KMS-11 (cell line): ENCODE results near the gene GSC.

Source experiments
- H2AFZ ChIP-seq: fragments of 200-600 bp; sonication (generic); 2 replicates; pipeline ENCODE4 v1.6.1; 2016; ENCODE audit warnings: antibody characterized with exemption, mixed run types, low read depth
- H3K27ac ChIP-seq: fragments of 200-600 bp; sonication (generic); 2 replicates; pipeline ENCODE4 v1.6.1; 2016; ENCODE audit warnings: mild to moderate bottlenecking, mixed run types
- H3K27me3 ChIP-seq: fragments of 200-600 bp; sonication (generic); 2 replicates; pipeline ENCODE4 v1.6.1; 2017; ENCODE audit warnings: mild to moderate bottlenecking, low read depth, mixed run types, moderate library complexity; ENCODE audit not compliant: insufficient read depth
- H3K36me3 ChIP-seq: fragments of 200-600 bp; sonication (generic); 2 replicates; pipeline ENCODE4 v1.6.1; 2017; ENCODE audit warnings: mild to moderate bottlenecking, mixed run types; ENCODE audit not compliant: insufficient read depth
- H3K4me1 ChIP-seq: fragments of 200-600 bp; sonication (generic); 2 replicates; pipeline ENCODE4 v1.6.1; 2016; ENCODE audit warnings: mild to moderate bottlenecking, low read depth, mixed run types; ENCODE audit not compliant: poor library complexity, severe bottlenecking
- H3K4me2 ChIP-seq: fragments of 200-600 bp; sonication (generic); 2 replicates; pipeline ENCODE4 v1.7.0; 2016; ENCODE audit warnings: mild to moderate bottlenecking, mixed run types
- H3K4me3 ChIP-seq: fragments of 200-600 bp; sonication (generic); IDR thresholded peaks from 2 replicates; pipeline ENCODE4 v1.6.1; 2017; ENCODE audit warnings: low read depth, low read length, mixed read lengths; ENCODE audit not compliant: insufficient read depth
- H3K79me2 ChIP-seq: fragments of 200-600 bp; sonication (generic); 2 replicates; pipeline ENCODE4 v1.6.1; 2016; ENCODE audit warnings: low read depth, mixed run types; ENCODE audit not compliant: insufficient read depth
- H3K9ac ChIP-seq: fragments of 200-600 bp; sonication (generic); 2 replicates; pipeline ENCODE4 v1.6.1; 2016; ENCODE audit warnings: mild to moderate bottlenecking, mixed run types
- H4K20me1 ChIP-seq: fragments of 200-600 bp; sonication (generic); 2 replicates; pipeline ENCODE4 v1.6.1; 2016; ENCODE audit warnings: mild to moderate bottlenecking, mixed run types; ENCODE audit not compliant: insufficient read depth
- CTCF ChIP-seq: fragments of 200-600 bp; sonication (generic); conservative IDR thresholded peaks from 2 replicates; pipeline ENCODE4 v1.6.1; 2017; ENCODE audit warnings: low read depth, mild to moderate bottlenecking, antibody characterized with exemption, low read length, moderate library complexity, mixed read lengths

GSC gene

DNA sequence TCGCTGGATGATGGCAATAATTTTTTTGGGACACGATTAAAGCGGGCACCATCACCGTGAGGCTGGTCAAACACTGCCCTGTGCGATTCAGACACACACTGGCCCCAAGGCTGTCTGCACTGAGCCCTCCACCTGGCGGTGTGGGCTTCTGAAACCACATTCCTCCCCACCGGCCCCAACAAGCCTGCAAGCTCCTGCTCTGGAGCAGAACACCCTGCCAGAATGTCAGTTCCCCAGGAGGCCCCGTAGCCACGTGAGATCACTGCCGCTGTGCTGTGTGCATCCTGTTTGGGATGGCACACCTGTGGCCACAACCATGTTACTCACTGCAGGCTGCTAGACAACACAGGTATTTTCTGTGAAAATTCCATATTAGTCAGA, 7.9 kb downstream of the GSC start:
- Histone ChIP-seq H3K4me3 (no peak overlapping the region), H3K27ac (no peak overlapping the region), H2AFZ (no peak overlapping the region), H3K9ac (no peak overlapping the region), H3K27me3 (no peaks in the 10 kb centered on the region), H3K4me2 (no peak overlapping the region), H3K4me1 (no peaks in the 10 kb centered on the region), H3K79me2 (no peaks in the 10 kb centered on the region), H3K36me3 (no peaks in the 10 kb centered on the region), H4K20me1 (no peaks in the 10 kb centered on the region)
- no peak for TF ChIP-seq CTCF

DNA sequence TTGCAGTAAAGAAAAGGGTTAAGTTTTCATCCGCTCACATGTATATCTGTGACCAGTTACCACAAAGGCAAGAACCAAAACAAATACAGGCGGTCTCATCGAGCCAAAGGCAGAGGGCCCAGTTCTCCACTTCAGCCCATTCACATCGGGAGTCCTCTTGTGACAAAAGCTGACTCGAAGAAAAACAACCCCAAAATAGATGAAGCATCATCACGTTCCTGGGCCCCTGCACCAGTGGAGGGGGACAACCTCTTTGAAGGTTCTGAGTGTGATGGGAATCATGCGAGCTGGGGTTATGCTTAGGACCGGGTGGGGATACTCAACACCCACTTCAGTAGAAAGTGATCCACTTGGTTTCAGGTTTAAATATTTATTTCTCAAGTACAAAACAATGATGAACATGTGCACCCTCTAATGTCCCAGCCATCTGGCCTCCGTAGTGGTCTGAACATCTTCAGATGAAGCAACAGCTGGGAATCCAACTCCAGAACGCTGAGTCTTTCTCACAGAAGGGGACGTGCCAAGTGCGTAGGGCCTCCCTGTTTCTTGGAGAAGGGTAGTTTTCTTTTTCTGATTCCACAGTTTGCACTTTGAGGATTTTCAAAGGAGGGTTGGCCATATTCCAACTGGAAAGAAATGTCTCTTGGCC, 8.4 kb downstream of the GSC start:
- no peaks in the 10 kb centered on the region for H4K20me1 ChIP-seq
- H3K4me1 ChIP-seq, result no peaks in the 10 kb centered on the region
- H3K36me3 ChIP-seq, result no peaks in the 10 kb centered on the region
- no peak for TF ChIP-seq CTCF
- no peaks in the 10 kb centered on the region for H3K27me3 ChIP-seq
- no peak overlapping the region for H3K9ac ChIP-seq
- no peak overlapping the region for H3K27ac ChIP-seq
- no peaks in the 10 kb centered on the region for H3K79me2 ChIP-seq
- H2AFZ ChIP-seq, result no peak overlapping the region
- no peak overlapping the region for H3K4me3 ChIP-seq
- no peak overlapping the region for H3K4me2 ChIP-seq

GRCh38 chr14:94756310-94756882, 13.5 kb downstream of the GSC start:
- no peak overlapping the region for H3K4me2 ChIP-seq

DNA sequence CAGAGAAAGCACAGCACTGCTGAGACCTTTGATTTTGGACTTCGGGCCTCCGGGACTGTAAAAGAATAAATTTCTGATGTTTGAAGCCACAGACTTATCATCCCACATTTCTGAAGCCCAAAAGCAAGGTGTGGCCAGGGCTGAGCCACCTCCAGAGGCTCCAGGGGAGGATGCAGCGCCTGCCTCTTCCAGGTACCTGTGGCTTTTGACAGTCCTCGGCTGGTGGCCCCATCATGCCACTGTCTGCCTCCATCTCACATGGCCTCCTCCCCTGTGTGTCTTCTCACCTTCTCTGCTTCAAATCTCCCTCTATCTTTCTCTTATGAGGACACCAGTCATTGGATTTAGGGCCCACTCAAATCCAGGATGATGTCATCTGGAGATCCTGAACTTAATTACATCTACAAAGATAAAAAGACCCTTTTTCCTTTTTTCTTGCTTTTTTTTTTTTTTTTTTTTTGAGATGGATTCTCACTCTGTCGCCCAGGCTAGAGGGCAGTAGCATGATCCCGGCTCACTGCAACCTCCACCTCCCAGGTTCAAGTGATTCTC, 15.4 kb downstream of the GSC start:
- H3K27ac ChIP-seq, result no peak overlapping the region
- no peaks in the 10 kb centered on the region for H3K36me3 ChIP-seq
- no peak for TF ChIP-seq CTCF
- H3K4me3 ChIP-seq, result no peak overlapping the region
- H3K4me1 ChIP-seq, result no peaks in the 10 kb centered on the region
- no peak overlapping the region for H2AFZ ChIP-seq
- H3K4me2 ChIP-seq, result no peak overlapping the region
- no peaks in the 10 kb centered on the region for H3K27me3 ChIP-seq
- H3K79me2 ChIP-seq, result no peaks in the 10 kb centered on the region
- H3K9ac ChIP-seq, result no peak overlapping the region
- no peaks in the 10 kb centered on the region for H4K20me1 ChIP-seq

More at GRCh38 chr14:94756310-94756882, 13.5 kb downstream of the GSC start:
- no peaks in the 10 kb centered on the region for H3K4me1 ChIP-seq
- no peaks in the 10 kb centered on the region for H3K27me3 ChIP-seq
- H3K36me3 ChIP-seq, result no peaks in the 10 kb centered on the region
- H2AFZ ChIP-seq, result no peak overlapping the region
- no peak for TF ChIP-seq CTCF
- H3K4me3 ChIP-seq, result no peak overlapping the region
- H3K79me2 ChIP-seq, result no peaks in the 10 kb centered on the region
- H4K20me1 ChIP-seq, result no peaks in the 10 kb centered on the region
- no peak overlapping the region for H3K27ac ChIP-seq
- no peak overlapping the region for H3K9ac ChIP-seq
